ENCODE measurements around the gene ZNF367. TPM values are rescaled to one million over a fixed set of nuclear protein-coding genes. Genes with fewer than 3 reads are reported as not detected.

Gene ZNF367
- total and polyA plus RNA-seq, 7 experiments from 2014 or later: 0.71 to 22.9 (median 4.4) TPM

DNA sequence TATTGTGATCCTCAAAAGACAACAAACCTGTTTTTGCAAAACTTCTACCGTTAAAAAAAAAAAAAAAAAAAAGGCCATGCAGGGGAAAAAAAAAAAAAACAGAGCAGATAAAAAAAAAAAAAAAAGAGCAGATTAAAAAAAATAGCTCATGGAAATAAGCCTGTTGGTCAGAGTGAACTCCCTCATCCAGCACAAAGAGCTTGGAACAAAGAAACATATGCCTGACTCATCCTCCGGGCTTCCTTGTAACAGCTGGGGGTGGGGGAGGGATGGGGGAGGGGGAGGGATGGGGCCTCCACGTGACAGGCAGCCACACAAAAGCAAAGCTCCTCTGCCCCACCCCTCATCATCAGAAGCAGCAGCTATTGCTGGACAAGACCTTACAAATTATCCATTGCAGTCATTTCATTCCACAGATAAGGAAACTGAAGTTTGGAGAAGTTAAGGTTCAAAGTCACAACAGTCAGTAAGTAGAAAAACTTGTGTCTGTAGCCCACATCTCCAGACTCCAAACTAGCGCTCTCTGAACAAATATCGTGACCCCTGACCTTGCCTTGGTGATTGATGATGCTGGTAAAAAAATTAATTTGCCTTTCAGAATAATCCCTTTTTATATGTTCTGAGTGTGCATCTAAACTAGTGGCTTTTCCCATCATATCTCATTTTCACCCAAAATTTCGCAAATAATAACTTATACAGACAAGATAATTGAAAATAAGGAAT lies 73.6 kb downstream of the ZNF367 start:
- DNase-seq (no peak), ATAC-seq (no peak)
- Mint-ChIP-seq H3K27ac (no peak overlapping the region), H3K4me3 (no peak overlapping the region), H3K9me3 (peaks cover 0 to 5% (median 0%) of the 10 kb centered on the region in 11 donors), H3K4me1 (no peaks in the 10 kb centered on the region), H3K36me3 (peaks cover 3 to 19% (median 10%) of the 10 kb centered on the region in 5 donors), H3K27me3 (no peaks in the 10 kb centered on the region)
- H3K27ac ChIP-seq (ENCODE audit: low read depth, low read length): no peak overlapping the region
- no peak overlapping the region for H3K4me3 ChIP-seq (ENCODE audit: low read length)
- ChIA-PET POLR2A (no interaction called here), CTCF (interaction anchor here (0.6 kb wide), 1 partner anchor 10 kb away, joined by 5 read pairs; no protein-coding TSS in a partner anchor)
- H3K4me1 ChIP-seq (ENCODE audit: control insufficient read depth in 2 of 2, insufficient read depth in 2 of 2, low read length in 2 of 2): no peaks in the 10 kb centered on the region
- H3K9me3 ChIP-seq (ENCODE audit: control insufficient read depth in 2 of 3, low read length in 3 of 3): peaks cover 0 to 7% (median 0%) of the 10 kb centered on the region in 3 experiments
- intact Hi-C loops (cut with micrococcal nuclease): no loop called here
- no peaks in the 10 kb centered on the region for H3K27me3 ChIP-seq (ENCODE audit: control insufficient read depth in 2 of 2, insufficient read depth in 2 of 2, low read length in 2 of 2)
- peaks cover 0 to 7% (median 0%) of the 10 kb centered on the region in 3 experiments for H3K36me3 ChIP-seq (ENCODE audit: control insufficient read depth in 2 of 3, insufficient read depth in 3 of 3, low read length in 3 of 3)

DNA sequence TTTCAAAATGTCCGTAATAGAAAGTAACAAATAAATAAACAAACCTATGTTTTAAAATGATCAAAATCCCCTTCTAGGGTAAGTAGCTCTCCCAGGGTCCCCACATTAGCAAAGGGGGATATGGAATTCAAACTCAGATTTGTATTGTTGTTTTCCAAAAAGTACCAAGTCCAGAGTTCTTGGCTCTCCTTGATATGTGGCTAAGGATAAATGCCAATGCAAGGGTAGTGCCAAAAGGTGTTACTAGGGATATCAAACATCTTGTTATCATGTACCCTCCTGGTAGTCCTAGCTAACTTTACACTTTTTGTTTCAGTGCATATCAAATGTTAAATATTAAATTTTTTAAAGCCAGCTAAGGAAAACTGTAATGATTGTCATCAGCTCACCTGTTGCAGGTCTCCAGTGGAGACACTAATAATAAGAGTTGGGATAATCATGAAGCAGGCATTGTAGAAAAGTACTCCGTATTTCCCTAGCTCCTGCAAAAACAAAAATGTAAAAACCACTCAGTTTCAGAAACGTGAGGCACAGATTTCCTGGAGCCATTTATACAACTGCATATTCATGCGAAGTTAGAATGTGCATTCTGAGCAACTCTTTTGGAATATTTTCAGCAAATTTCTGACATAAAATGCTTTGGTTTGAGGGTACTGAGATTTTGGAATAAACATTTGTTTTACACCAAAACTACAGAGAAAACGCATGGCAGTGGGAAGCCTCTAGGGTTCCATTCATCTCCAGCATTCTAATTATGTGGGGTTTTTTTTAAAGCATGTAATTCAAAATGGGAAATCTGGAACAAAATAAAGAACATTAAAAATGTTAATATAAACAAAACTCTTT lies 74.4 kb downstream of the ZNF367 start:
- Histone ChIP-seq H3K36me3 (ENCODE audit: control insufficient read depth in 2 of 3, insufficient read depth in 3 of 3, low read length in 3 of 3) (peaks cover 0 to 7% (median 0%) of the 10 kb centered on the region in 3 experiments), H3K4me3 (ENCODE audit: low read length) (no peak overlapping the region), H3K27ac (ENCODE audit: low read depth, low read length) (no peak overlapping the region), H3K9me3 (ENCODE audit: control insufficient read depth in 2 of 3, low read length in 3 of 3) (peaks cover 0 to 7% (median 0%) of the 10 kb centered on the region in 3 experiments), H3K4me1 (ENCODE audit: control insufficient read depth in 2 of 2, insufficient read depth in 2 of 2, low read length in 2 of 2) (no peaks in the 10 kb centered on the region), H3K27me3 (ENCODE audit: control insufficient read depth in 2 of 2, insufficient read depth in 2 of 2, low read length in 2 of 2) (no peaks in the 10 kb centered on the region)
- POLR2A ChIA-PET: no interaction called here
- CTCF ChIA-PET: no interaction called here
- Mint-ChIP-seq H3K27ac (no peak overlapping the region), H3K9me3 (peaks cover 0 to 5% (median 0%) of the 10 kb centered on the region in 11 donors), H3K36me3 (peaks cover 3 to 12% (median 7%) of the 10 kb centered on the region in 5 donors), H3K4me3 (no peak overlapping the region), H3K4me1 (no peaks in the 10 kb centered on the region), H3K27me3 (no peaks in the 10 kb centered on the region)
- DNase-seq (no peak), ATAC-seq (no peak)
- intact Hi-C loops (cut with micrococcal nuclease): no loop called here

DNA sequence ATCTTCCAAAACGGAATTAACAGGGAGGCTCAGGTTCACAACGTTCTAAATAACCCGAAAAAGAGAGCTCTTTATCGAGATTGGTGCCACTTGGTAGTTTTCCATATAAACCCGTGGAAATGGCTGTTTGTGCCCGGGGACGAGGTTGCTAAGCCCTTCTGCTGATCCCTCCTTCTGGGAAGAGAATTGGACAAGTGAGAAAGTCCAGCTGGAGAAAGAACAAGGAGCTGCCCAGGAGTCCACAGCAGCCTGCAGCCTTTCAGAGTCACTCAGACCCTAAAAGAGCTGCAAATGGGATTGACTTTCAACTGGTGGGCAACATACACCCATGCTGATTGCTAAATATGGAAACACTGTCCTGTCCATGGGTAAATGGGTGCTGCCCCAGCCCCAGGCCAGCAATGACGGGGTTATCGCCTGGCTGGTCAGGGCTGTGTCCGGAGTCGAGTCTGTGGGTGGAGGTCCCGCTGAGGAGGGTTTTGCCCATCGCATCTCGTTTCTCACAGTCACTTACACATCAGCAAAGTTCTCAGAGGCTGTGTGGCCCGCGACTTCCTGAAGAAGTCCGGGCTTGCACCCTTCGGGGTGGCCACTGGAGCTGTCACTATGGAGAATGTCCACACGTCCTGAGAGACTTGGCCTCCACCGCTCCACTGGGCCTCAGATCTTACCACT lies 75.5 kb downstream of the ZNF367 start:
- no peak for ATAC-seq
- no peaks in the 10 kb centered on the region for H3K9me3 Mint-ChIP-seq

DNA sequence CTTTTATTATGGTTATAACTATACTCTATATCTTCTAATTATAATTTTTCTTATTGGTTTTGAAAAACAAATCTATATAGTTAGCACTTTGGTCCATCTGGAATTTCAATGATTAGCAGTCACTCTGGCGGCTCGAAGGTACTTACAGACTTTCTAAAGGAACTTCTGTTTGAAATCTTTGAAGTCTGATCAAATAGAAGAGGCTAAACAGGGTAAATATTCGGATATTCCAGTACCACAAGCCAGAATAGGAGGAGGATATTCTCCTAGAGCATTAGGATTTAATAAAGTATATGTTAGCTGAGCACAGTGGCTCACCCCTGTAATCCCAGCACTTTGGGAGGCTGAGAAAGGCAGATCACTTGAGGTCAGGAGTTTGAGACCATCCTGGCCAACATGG lies 77.5 kb downstream of the ZNF367 start:
- POLR2A ChIA-PET: interaction anchor here (0.6 kb wide), 1 partner anchor 319 kb away, joined by 3 read pairs; no protein-coding TSS in a partner anchor
- H3K4me3 ChIP-seq (ENCODE audit: low read length): no peak overlapping the region
- no peaks in the 10 kb centered on the region for H3K4me1 Mint-ChIP-seq
- no peaks in the 10 kb centered on the region for H3K27me3 ChIP-seq (ENCODE audit: control insufficient read depth in 2 of 2, insufficient read depth in 2 of 2, low read length in 2 of 2)
- peaks cover 0 to 3% (median 0%) of the 10 kb centered on the region in 5 donors for H3K36me3 Mint-ChIP-seq
- H3K27ac Mint-ChIP-seq: no peak overlapping the region
- no peaks in the 10 kb centered on the region for H3K4me1 ChIP-seq (ENCODE audit: control insufficient read depth in 2 of 2, insufficient read depth in 2 of 2, low read length in 2 of 2)
- DNase-seq (no peak), ATAC-seq (no peak)
- no peaks in the 10 kb centered on the region for H3K36me3 ChIP-seq (ENCODE audit: control insufficient read depth in 2 of 3, insufficient read depth in 3 of 3, low read length in 3 of 3)
- no peak overlapping the region for H3K27ac ChIP-seq (ENCODE audit: low read depth, low read length)
- H3K9me3 Mint-ChIP-seq: no peaks in the 10 kb centered on the region
- no peaks in the 10 kb centered on the region for H3K9me3 ChIP-seq (ENCODE audit: control insufficient read depth in 2 of 3, low read length in 3 of 3)
- intact Hi-C loops (cut with micrococcal nuclease): no loop called here
- H3K27me3 Mint-ChIP-seq: peaks cover 0 to 4% (median 0%) of the 10 kb centered on the region in 5 donors
- H3K4me3 Mint-ChIP-seq: no peak overlapping the region
- CTCF ChIA-PET: no interaction called here

More for the DNA sequence above, 75.5 kb downstream of the ZNF367 start:
- H3K4me3 ChIP-seq (ENCODE audit: low read length): no peak overlapping the region
- Mint-ChIP-seq H3K27ac (no peak overlapping the region), H3K27me3 (no peaks in the 10 kb centered on the region), H3K4me3 (no peak overlapping the region), H3K36me3 (peaks cover 0 to 3% (median 1%) of the 10 kb centered on the region in 5 donors), H3K4me1 (no peaks in the 10 kb centered on the region)
- no peak overlapping the region for H3K27ac ChIP-seq (ENCODE audit: low read depth, low read length)
- CTCF ChIA-PET: no interaction called here
- intact Hi-C loops (cut with micrococcal nuclease): no loop called here
- no peaks in the 10 kb centered on the region for H3K36me3 ChIP-seq (ENCODE audit: control insufficient read depth in 2 of 3, insufficient read depth in 3 of 3, low read length in 3 of 3)
- H3K27me3 ChIP-seq (ENCODE audit: control insufficient read depth in 2 of 2, insufficient read depth in 2 of 2, low read length in 2 of 2): no peaks in the 10 kb centered on the region
- no peaks in the 10 kb centered on the region for H3K9me3 ChIP-seq (ENCODE audit: control insufficient read depth in 2 of 3, low read length in 3 of 3)
- POLR2A ChIA-PET: no interaction called here
- no peak for DNase-seq
- H3K4me1 ChIP-seq (ENCODE audit: control insufficient read depth in 2 of 2, insufficient read depth in 2 of 2, low read length in 2 of 2): no peaks in the 10 kb centered on the region

DNA sequence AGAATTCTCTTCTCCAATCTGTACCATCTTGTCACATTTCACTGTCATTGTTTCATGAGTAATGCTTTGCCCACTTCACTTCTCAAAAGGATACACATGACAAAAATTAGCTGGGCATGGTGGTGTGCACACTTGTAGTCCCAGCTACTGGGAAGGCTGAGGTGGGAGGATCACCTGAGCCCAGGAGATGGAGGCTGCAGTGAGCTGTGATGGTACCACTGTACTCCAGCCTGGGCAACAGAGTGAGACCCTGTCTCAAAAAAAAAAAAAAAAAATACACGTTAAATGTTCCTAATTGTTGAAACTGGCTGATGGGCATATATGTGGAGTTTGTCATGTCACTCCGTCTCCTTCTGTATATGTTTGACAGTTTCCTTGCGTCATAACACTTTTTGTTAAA lies 79.9 kb downstream of the ZNF367 start:
- Histone ChIP-seq H3K9me3 (ENCODE audit: control insufficient read depth in 2 of 3, low read length in 3 of 3) (no peaks in the 10 kb centered on the region), H3K4me3 (ENCODE audit: low read length) (no peak overlapping the region), H3K27me3 (ENCODE audit: control insufficient read depth in 2 of 2, insufficient read depth in 2 of 2, low read length in 2 of 2) (no peaks in the 10 kb centered on the region), H3K36me3 (ENCODE audit: control insufficient read depth in 2 of 3, insufficient read depth in 3 of 3, low read length in 3 of 3) (no peaks in the 10 kb centered on the region), H3K4me1 (ENCODE audit: control insufficient read depth in 2 of 2, insufficient read depth in 2 of 2, low read length in 2 of 2) (no peaks in the 10 kb centered on the region), H3K27ac (ENCODE audit: low read depth, low read length) (no peak overlapping the region)
- CTCF ChIA-PET: interaction anchor here (0.6 kb wide), 1 partner anchor 397 kb away, joined by 3 read pairs; no protein-coding TSS in a partner anchor
- peaks cover 0 to 7% (median 5%) of the 10 kb centered on the region in 5 donors for H3K36me3 Mint-ChIP-seq
- H3K27me3 Mint-ChIP-seq: peaks cover 0 to 4% (median 0%) of the 10 kb centered on the region in 5 donors
- H3K4me3 Mint-ChIP-seq: no peak overlapping the region
- no peak overlapping the region for H3K27ac Mint-ChIP-seq
- POLR2A ChIA-PET: interaction anchor here (0.6 to 0.9 kb wide), 3 partner anchors 90 to 570 kb away, joined by 3 to 5 read pairs (median 3); no protein-coding TSS in a partner anchor
- ATAC-seq: no peak
- intact Hi-C loops (cut with micrococcal nuclease): no loop called here
- no peak for DNase-seq
- H3K4me1 Mint-ChIP-seq: no peaks in the 10 kb centered on the region
- H3K9me3 Mint-ChIP-seq: no peaks in the 10 kb centered on the region
